CD4-positive, alpha-beta T cell (primary cell): ENCODE measurements around the gene GPC6. TPM values are rescaled to one million over a fixed set of nuclear protein-coding genes. Genes with fewer than 3 reads are reported as not detected.

Experiments used
- ATAC-seq: fragments of 200-7000 bp; cut with Tn5 transposase; one replicate; pipeline ENCODE4 v1.10.0; 2022; ENCODE audit warnings: mild to moderate bottlenecking; ENCODE audit not compliant: poor library complexity
- CTCF ChIA-PET: fragments of 350-600 bp; sonication (Branson Sonifier 250); formaldehyde crosslinking; loops from one replicate; lab custom pipeline; 2021; ENCODE audit warnings: antibody characterized with exemption, inconsistent platforms; lab: Charles Lee
- POLR2A ChIA-PET: fragments of 350-600 bp; sonication (Branson Sonifier 250); formaldehyde crosslinking; loops from one replicate; lab custom pipeline; 2021; ENCODE audit warnings: antibody characterized with exemption, inconsistent platforms; lab: Charles Lee
- DNase-seq, 14 experiments: peaks; one replicate each; pipeline ENCODE4 v3.0.0-alpha.2; 2013 to 2020; ENCODE audit warnings: mixed read lengths in 2 of 14
- H3K27ac ChIP-seq, 2 donors: one replicate each; pipeline versions ENCODE4 v1.5.1 to v1.7.0; 2013; ENCODE audit warnings: low read length in 2 of 2, low read depth in 1 of 2, mild to moderate bottlenecking in 1 of 2
- H3K27me3 ChIP-seq, 2 experiments: 1 replicate in 1 of 2; 2 replicates in 1 of 2; pipeline versions ENCODE4 v1.6.1 to v1.7.0; 2013; ENCODE audit warnings: low read length in 2 of 2, control low read depth in 1 of 2, mild to moderate bottlenecking in 1 of 2, moderate library complexity in 1 of 2; ENCODE audit not compliant: insufficient read depth in 2 of 2, control insufficient read depth in 1 of 2
- H3K36me3 ChIP-seq: one replicate; pipeline ENCODE4 v1.6.1; 2013; ENCODE audit warnings: low read length, control low read depth; ENCODE audit not compliant: insufficient read depth
- H3K4me1 ChIP-seq: one replicate; pipeline ENCODE4 v1.6.1; 2013; ENCODE audit warnings: low read length, control low read depth; ENCODE audit not compliant: insufficient read depth
- H3K4me3 ChIP-seq: one replicate; pipeline ENCODE4 v1.5.1; 2013; ENCODE audit warnings: mild to moderate bottlenecking, low read length, moderate library complexity
- H3K9me3 ChIP-seq, 2 experiments: 1 replicate in 1 of 2; 2 replicates in 1 of 2; pipeline versions ENCODE4 v1.6.1 to v1.7.0; 2013; ENCODE audit warnings: low read length in 2 of 2, mild to moderate bottlenecking in 2 of 2, control low read depth in 1 of 2, moderate library complexity in 1 of 2; ENCODE audit not compliant: control insufficient read depth in 1 of 2, insufficient read depth in 1 of 2
- H3K27ac Mint-ChIP-seq: one replicate; pipeline ENCODE4 v1.8.0; 2020; ENCODE audit warnings: mixed read lengths
- H3K27me3 Mint-ChIP-seq: one replicate; pipeline ENCODE4 v1.8.0; 2021; ENCODE audit warnings: mixed read lengths
- H3K36me3 Mint-ChIP-seq: one replicate; pipeline ENCODE4 v1.8.0; 2021; ENCODE audit warnings: low read depth, mixed read lengths
- H3K4me1 Mint-ChIP-seq: one replicate; pipeline ENCODE4 v1.8.0; 2021; ENCODE audit warnings: low read depth, mixed read lengths
- H3K4me3 Mint-ChIP-seq: one replicate; pipeline ENCODE4 v1.8.0; 2020; ENCODE audit warnings: mild to moderate bottlenecking, mixed read lengths
- H3K9me3 Mint-ChIP-seq: one replicate; pipeline ENCODE4 v1.8.0; 2020; ENCODE audit warnings: mixed read lengths
- intact Hi-C, 2 experiments: fragments of 100-400 bp; cut with DNase I in 1 of 2; cut with micrococcal nuclease in 1 of 2; formaldehyde crosslinking; loops; one replicate each; pipeline versions ENCODE4 v1.15.1 to v1.9.0; 2023 to 2025; cut with DNase I, micrococcal nuclease
- total RNA-seq, 174 experiments: library from RNA in 2 of 174; stranded (reverse) in 2 of 174; gene quantifications; one replicate each; pipeline ENCODE4 v1.2.3 and lab custom pipeline; 2021 to 2026
- TF ChIP-seq, protein P1 (sequence below): fragments of 200-600 bp; IDR thresholded peaks from one replicate; pipeline ENCODE4 v1.8.0; 2022; ENCODE audit warnings: antibody characterized with exemption, mild to moderate bottlenecking

The GPC6 gene
- total RNA-seq, 2 experiments from 2014 or later: not detected

DNA sequence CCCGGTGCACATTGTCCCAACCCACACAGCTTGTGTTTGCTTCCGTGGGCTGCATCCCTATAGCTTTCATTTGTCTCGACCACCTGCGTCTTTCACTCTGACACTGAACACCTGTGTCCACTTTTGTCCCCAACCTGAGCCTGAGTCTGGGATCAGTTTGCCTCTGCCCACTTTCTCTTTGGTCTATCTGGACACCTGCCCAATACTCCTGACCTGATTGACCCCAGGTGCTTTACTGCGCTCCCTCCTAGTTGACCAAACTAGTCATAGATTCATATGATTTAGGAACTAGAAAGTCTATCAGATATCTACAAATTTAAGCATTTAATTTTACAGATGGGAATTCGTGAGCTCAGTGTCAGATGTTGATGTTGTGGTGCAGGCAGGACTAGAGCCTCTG, 1043.0 kb downstream of the GPC6 start:
- no peaks in the 10 kb centered on the region for H3K4me1 Mint-ChIP-seq
- CTCF ChIA-PET: no interaction called here
- Histone ChIP-seq H3K36me3 (no peaks in the 10 kb centered on the region), H3K4me3 (no peak overlapping the region), H3K27ac (no peak overlapping the region), H3K4me1 (no peaks in the 10 kb centered on the region), H3K9me3 (no peaks in the 10 kb centered on the region), H3K27me3 (no peaks in the 10 kb centered on the region)
- TF ChIP-seq, protein P1, sequence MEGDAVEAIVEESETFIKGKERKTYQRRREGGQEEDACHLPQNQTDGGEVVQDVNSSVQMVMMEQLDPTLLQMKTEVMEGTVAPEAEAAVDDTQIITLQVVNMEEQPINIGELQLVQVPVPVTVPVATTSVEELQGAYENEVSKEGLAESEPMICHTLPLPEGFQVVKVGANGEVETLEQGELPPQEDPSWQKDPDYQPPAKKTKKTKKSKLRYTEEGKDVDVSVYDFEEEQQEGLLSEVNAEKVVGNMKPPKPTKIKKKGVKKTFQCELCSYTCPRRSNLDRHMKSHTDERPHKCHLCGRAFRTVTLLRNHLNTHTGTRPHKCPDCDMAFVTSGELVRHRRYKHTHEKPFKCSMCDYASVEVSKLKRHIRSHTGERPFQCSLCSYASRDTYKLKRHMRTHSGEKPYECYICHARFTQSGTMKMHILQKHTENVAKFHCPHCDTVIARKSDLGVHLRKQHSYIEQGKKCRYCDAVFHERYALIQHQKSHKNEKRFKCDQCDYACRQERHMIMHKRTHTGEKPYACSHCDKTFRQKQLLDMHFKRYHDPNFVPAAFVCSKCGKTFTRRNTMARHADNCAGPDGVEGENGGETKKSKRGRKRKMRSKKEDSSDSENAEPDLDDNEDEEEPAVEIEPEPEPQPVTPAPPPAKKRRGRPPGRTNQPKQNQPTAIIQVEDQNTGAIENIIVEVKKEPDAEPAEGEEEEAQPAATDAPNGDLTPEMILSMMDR: no peak
- ATAC-seq (no peak), DNase-seq (no peak)
- no peaks in the 10 kb centered on the region for H3K9me3 Mint-ChIP-seq
- POLR2A ChIA-PET: no interaction called here
- H3K4me3 Mint-ChIP-seq: no peak overlapping the region
- intact Hi-C loops: no loop called here
- no peaks in the 10 kb centered on the region for H3K27me3 Mint-ChIP-seq
- H3K27ac Mint-ChIP-seq: no peak overlapping the region
- H3K36me3 Mint-ChIP-seq: no peaks in the 10 kb centered on the region

DNA sequence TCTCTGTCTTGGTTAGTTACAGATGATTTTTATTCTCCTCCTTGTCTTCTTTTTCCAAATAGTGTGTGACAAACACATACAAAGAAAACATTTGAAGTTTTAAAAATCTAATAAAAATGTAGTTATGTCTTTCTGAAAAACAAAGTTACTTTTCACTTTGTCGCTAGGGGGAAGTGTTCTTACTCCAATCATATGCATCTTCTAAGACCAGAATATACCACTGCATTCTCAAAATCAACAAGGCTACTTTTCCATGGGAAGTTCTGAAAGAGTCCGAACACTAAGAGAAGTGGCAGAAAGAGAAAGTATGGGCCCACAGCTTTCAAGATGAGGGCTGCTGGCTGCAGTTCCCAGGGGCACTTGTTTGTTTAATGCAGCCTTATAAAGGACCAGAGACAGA, 1043.9 kb downstream of the GPC6 start:
- no peaks in the 10 kb centered on the region for H3K36me3 Mint-ChIP-seq
- H3K27ac Mint-ChIP-seq: no peak overlapping the region
- DNase-seq (peak in 2 of 14 experiments; percentile 1 to 6), ATAC-seq (no peak)
- no peak overlapping the region for H3K27ac ChIP-seq
- no peaks in the 10 kb centered on the region for H3K9me3 Mint-ChIP-seq
- H3K9me3 ChIP-seq: no peaks in the 10 kb centered on the region
- H3K27me3 ChIP-seq: no peaks in the 10 kb centered on the region
- H3K4me1 Mint-ChIP-seq: no peaks in the 10 kb centered on the region
- TF ChIP-seq, protein P1: no peak
- no peaks in the 10 kb centered on the region for H3K27me3 Mint-ChIP-seq
- ChIA-PET POLR2A (no interaction called here), CTCF (no interaction called here)
- H3K4me3 ChIP-seq: no peak overlapping the region
- H3K4me3 Mint-ChIP-seq: no peak overlapping the region
- intact Hi-C loops: no loop called here
- H3K36me3 ChIP-seq: no peaks in the 10 kb centered on the region
- no peaks in the 10 kb centered on the region for H3K4me1 ChIP-seq

DNA sequence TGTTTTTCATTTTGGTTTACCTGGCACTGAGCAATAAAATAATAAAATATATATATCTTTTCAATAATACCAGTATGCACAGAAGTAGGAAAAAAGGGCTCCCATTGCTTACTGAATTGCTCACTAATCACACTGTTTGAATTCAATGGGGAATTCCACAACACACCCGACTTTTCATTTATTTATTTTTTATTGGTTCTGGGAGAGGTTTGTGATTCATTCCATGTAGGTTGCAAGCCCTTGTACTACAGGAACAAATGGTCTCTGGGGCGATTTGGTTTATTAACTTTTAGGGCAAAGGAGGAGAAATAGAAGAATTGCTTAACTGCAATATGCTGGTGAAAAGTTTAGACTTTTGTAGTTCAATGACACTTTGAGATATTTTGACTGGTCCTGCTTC, 1045.4 kb downstream of the GPC6 start:
- Histone ChIP-seq H3K27ac (no peak overlapping the region), H3K27me3 (no peaks in the 10 kb centered on the region), H3K4me1 (no peaks in the 10 kb centered on the region), H3K4me3 (no peak overlapping the region), H3K36me3 (no peaks in the 10 kb centered on the region), H3K9me3 (no peaks in the 10 kb centered on the region)
- CTCF ChIA-PET: no interaction called here
- intact Hi-C loops: no loop called here
- DNase-seq (no peak), ATAC-seq (no peak)
- Mint-ChIP-seq H3K9me3 (no peaks in the 10 kb centered on the region), H3K4me1 (no peaks in the 10 kb centered on the region), H3K36me3 (no peaks in the 10 kb centered on the region), H3K4me3 (no peak overlapping the region), H3K27me3 (no peaks in the 10 kb centered on the region), H3K27ac (no peak overlapping the region)
- TF ChIP-seq, protein P1: no peak
- POLR2A ChIA-PET: no interaction called here
